GM12891 (cell line): ENCODE results near the gene CACTIN.

Experiments
- POLR2A ChIP-seq: IDR thresholded peaks from 2 replicates; pipeline ENCODE4 v1.6.1; 2011; ENCODE audit warnings: low read depth, low read length, control low read depth
- POLR2AphosphoS5 ChIP-seq: IDR thresholded peaks from 2 replicates; pipeline ENCODE4 v1.6.1; 2011; ENCODE audit warnings: low read depth, low read length, control low read depth
- SPI1 ChIP-seq: IDR thresholded peaks from 2 replicates; pipeline ENCODE4 v1.6.1; 2011; ENCODE audit warnings: low read depth, low read length, control low read depth
- TAF1 ChIP-seq: IDR thresholded peaks from 2 replicates; pipeline ENCODE4 v1.6.1; 2011; ENCODE audit warnings: low read depth, low read length, control low read depth

GRCh38 chr19:3673506-3674439 lies 47.2 kb upstream of the CACTIN start:
- no peak for TF ChIP-seq POLR2A
- TF ChIP-seq POLR2AphosphoS5: no peak
- no peak for TF ChIP-seq SPI1
- no peak for TF ChIP-seq TAF1
